ENCODE measurements around the gene ACYP2.
"Not testable (repeated sequence)": the region's sequence is repeated elsewhere in the genome, so short reads cannot be mapped to it uniquely, and the experiment has no call there.

The ACYP2 gene

GRCh38 chr2:54099829-54100585 lies 15.4 kb upstream of the ACYP2 start:
- no peak for DNase-seq

GRCh38 chr2:54100772-54101171 lies 14.6 kb upstream of the ACYP2 start:
- DNase-seq: no peak

GRCh38 chr2:54103454-54104314 lies 11.7 kb upstream of the ACYP2 start:
- peak; percentile 3 to 8 for DNase-seq

GRCh38 chr2:54106631-54107454 lies 8.6 kb upstream of the ACYP2 start:
- DNase-seq: peak; percentile 47 to 55

GRCh38 chr2:54107455-54107764 lies 8.0 kb upstream of the ACYP2 start:
- DNase-seq: no peak

GRCh38 chr2:54107903-54108615 lies 7.4 kb upstream of the ACYP2 start:
- no peak for DNase-seq

- no peak for DNase-seq
Measured at GRCh38 chr2:54109848-54110247, 5.6 kb upstream of the ACYP2 start.

- DNase-seq: not testable (repeated sequence)
Measured at GRCh38 chr2:54114479-54114878, 936 bp upstream of the ACYP2 start.

GRCh38 chr2:54114936-54115283 lies 505 bp upstream of the ACYP2 start:
- DNase-seq: no peak

- DNase-seq: not testable (repeated sequence)
Measured at GRCh38 chr2:54116598-54116997, 1.2 kb downstream of the ACYP2 start.

- DNase-seq: no peak
Measured at GRCh38 chr2:54120950-54121349, 5.5 kb downstream of the ACYP2 start.

- DNase-seq: no peak
Measured at GRCh38 chr2:54122171-54122935, 6.9 kb downstream of the ACYP2 start.

GRCh38 chr2:54122939-54123338 lies 7.5 kb downstream of the ACYP2 start:
- no peak for DNase-seq

- DNase-seq: not testable (repeated sequence)
Measured at GRCh38 chr2:54127174-54127573, 11.8 kb downstream of the ACYP2 start.

GRCh38 chr2:54133056-54133455 lies 17.6 kb downstream of the ACYP2 start:
- DNase-seq: no peak

GRCh38 chr2:54139210-54139609 lies 23.8 kb downstream of the ACYP2 start:
- no peak for DNase-seq

GRCh38 chr2:54143780-54144179 lies 28.4 kb downstream of the ACYP2 start:
- no peak for DNase-seq

- no peak for DNase-seq
Measured at GRCh38 chr2:54148391-54148790, 33.0 kb downstream of the ACYP2 start.

- no peak for DNase-seq
Measured at GRCh38 chr2:54149638-54150441, 34.4 kb downstream of the ACYP2 start.

GRCh38 chr2:54158311-54158710 lies 42.9 kb downstream of the ACYP2 start:
- no peak for DNase-seq

Data from inflammatory macrophage (primary cell).